ENCODE measurements around the gene CCDC183. TPM values are rescaled to one million over a fixed set of nuclear protein-coding genes. Genes with fewer than 3 reads are reported as not detected.
A peak's percentile ranks its signal among the peaks of the same experiment; 100 is the strongest.
"Not testable (repeated sequence)": the region's sequence is repeated elsewhere in the genome, so short reads cannot be mapped to it uniquely, and the experiment has no call there.

The CCDC183 gene
- total RNA-seq, 2 donors from 2014 or later: 2.4 to 20.0 TPM

- no peaks in the 10 kb centered on the region for H3K36me3 ChIP-seq
- TF ChIP-seq, protein P1, sequence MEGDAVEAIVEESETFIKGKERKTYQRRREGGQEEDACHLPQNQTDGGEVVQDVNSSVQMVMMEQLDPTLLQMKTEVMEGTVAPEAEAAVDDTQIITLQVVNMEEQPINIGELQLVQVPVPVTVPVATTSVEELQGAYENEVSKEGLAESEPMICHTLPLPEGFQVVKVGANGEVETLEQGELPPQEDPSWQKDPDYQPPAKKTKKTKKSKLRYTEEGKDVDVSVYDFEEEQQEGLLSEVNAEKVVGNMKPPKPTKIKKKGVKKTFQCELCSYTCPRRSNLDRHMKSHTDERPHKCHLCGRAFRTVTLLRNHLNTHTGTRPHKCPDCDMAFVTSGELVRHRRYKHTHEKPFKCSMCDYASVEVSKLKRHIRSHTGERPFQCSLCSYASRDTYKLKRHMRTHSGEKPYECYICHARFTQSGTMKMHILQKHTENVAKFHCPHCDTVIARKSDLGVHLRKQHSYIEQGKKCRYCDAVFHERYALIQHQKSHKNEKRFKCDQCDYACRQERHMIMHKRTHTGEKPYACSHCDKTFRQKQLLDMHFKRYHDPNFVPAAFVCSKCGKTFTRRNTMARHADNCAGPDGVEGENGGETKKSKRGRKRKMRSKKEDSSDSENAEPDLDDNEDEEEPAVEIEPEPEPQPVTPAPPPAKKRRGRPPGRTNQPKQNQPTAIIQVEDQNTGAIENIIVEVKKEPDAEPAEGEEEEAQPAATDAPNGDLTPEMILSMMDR (IDR thresholded peaks at IDR 0.05): peak; percentile 54
- intact Hi-C loops (cut with DNase I): no loop called here
- H3K4me1 ChIP-seq: no peaks in the 10 kb centered on the region
- H3K27me3 ChIP-seq: no peaks in the 10 kb centered on the region
- no peak overlapping the region for H3K4me3 ChIP-seq
- H3K9me3 ChIP-seq: no peaks in the 10 kb centered on the region
- H3K9ac ChIP-seq (ENCODE audit: low read depth in 2 of 2, low read length in 2 of 2): no peak overlapping the region
- peak; percentile 56 for DNase-seq
- H3K27ac ChIP-seq: no peak overlapping the region
These were observed 11.7 kb upstream of the CCDC183 start for GRCh38 chr9:136784249-136784996.

- Histone ChIP-seq H3K36me3 (no peaks in the 10 kb centered on the region), H3K4me3 (no peak overlapping the region), H3K9me3 (no peaks in the 10 kb centered on the region), H3K27me3 (no peaks in the 10 kb centered on the region), H3K27ac (no peak overlapping the region), H3K4me1 (peaks cover 2% of the 10 kb centered on the region), H3K9ac (ENCODE audit: low read depth in 2 of 2, low read length in 2 of 2) (no peak overlapping the region)
- intact Hi-C loops (cut with DNase I): loop anchor here (5.0 kb wide), 1 partner anchor 252 kb away; no protein-coding TSS in a partner anchor
- no peak for DNase-seq
- TF ChIP-seq, protein P1 (IDR thresholded peaks at IDR 0.05): no peak
These were observed 11.2 kb upstream of the CCDC183 start for GRCh38 chr9:136784997-136785361.

DNA sequence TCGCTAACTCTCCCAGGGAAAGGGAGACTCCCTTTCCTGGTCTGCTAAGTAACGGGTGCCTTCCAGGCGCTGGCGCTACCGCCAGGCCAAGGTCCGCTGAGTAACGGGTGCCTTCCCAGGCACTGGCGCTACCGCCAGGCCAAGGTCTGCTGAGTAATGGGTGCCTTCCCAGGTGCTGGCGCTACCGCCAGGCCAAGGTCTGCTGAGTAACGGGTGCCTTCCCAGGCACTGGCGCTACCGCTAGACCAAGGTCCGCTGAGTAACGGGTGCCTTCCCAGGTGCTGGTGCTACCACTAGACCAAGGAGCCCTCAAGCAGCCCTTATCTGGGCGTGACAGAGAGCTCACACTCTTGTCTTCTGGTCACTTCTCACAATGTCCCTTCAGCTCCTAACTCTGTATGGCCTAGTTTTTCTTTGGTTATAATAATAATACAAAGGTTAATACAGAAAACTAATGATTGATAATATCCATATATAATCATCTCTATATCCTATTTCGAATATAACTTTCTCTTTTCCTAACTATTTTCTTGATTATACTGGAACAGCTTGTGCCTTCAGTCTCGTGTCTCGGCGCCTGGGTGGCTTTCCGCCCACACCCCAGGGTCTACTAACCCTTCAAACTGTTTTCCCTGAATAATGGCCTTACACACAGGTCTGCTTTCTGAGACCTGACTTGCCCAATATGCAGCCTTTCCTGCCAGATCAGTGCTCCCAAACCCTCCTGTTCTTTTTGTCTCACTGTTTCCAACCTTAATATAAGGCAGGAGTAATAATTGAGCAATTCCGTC, 10.4 kb upstream of the CCDC183 start:
- not testable (repeated sequence) for DNase-seq; H3K27ac ChIP-seq; H3K36me3 ChIP-seq; H3K4me1 ChIP-seq; H3K27me3 ChIP-seq; H3K4me3 ChIP-seq; H3K9ac ChIP-seq (ENCODE audit: low read depth in 2 of 2, low read length in 2 of 2); H3K9me3 ChIP-seq
- intact Hi-C loops (cut with DNase I): loop anchor here (5.0 kb wide), 1 partner anchor 252 kb away; no protein-coding TSS in a partner anchor

DNA sequence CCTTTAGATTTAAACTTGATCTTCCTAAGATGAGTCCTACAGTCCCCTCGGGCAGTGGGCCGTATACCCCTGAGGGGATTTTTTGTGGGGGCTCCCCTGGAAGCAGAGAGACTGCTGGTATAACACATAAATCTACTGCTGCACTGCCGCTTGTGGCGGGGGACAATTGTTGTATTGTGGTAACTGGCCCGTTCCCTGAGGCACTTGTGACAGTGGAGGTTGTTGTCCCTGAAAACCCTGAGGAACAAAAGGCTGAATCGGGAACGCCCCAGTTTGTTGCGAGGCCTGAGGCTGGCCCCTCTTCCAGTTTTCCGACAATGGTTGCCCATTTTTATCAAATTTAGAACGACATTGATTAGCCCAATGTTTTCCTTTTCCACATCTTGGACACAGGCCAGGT, 9.7 kb upstream of the CCDC183 start:
- no peak overlapping the region for H3K27ac ChIP-seq
- no peaks in the 10 kb centered on the region for H3K36me3 ChIP-seq
- H3K4me1 ChIP-seq: peaks cover 8% of the 10 kb centered on the region
- no peak overlapping the region for H3K4me3 ChIP-seq
- DNase-seq: no peak
- no peaks in the 10 kb centered on the region for H3K9me3 ChIP-seq
- H3K27me3 ChIP-seq: no peaks in the 10 kb centered on the region
- no peak overlapping the region for H3K9ac ChIP-seq (ENCODE audit: low read depth in 2 of 2, low read length in 2 of 2)
- TF ChIP-seq, protein P1 (IDR thresholded peaks at IDR 0.05): no peak
- intact Hi-C loops (cut with DNase I): loop anchor here (5.0 kb wide), 1 partner anchor 251 kb away; no protein-coding TSS in a partner anchor

DNA sequence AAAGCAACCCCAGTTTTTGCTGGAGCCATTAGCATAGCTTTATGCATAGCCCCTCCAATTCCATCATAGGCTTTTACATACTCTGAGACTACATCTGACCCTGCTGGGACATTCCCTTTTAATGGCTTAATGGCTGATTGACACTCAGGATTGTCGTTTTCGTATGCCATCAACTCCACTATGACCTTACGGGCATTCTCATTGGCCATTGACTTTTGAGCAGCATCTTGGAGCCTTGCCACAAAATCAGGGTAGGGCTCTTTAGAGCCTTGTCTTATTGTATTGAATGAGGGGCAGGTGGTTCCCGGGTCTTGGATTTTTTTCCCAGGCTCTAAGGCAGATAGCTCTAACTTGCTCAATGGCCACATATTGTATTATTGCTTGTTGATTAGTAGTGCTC, 9.2 kb upstream of the CCDC183 start:
- H3K9ac ChIP-seq (ENCODE audit: low read depth in 2 of 2, low read length in 2 of 2); H3K36me3 ChIP-seq; H3K4me3 ChIP-seq; H3K9me3 ChIP-seq; H3K27ac ChIP-seq; DNase-seq; H3K27me3 ChIP-seq: not testable (repeated sequence)
- intact Hi-C loops (cut with DNase I): loop anchor here (5.0 kb wide), 1 partner anchor 250 kb away; no protein-coding TSS in a partner anchor
- H3K4me1 ChIP-seq: peaks cover 12% of the 10 kb centered on the region

GRCh38 chr9:136787690-136788400, 8.3 kb upstream of the CCDC183 start:
- DNase-seq: peak; percentile 88
- peaks cover 20% of the 10 kb centered on the region for H3K4me1 ChIP-seq
- H3K36me3 ChIP-seq: no peaks in the 10 kb centered on the region
- no peak overlapping the region for H3K4me3 ChIP-seq
- H3K9ac ChIP-seq (ENCODE audit: low read depth in 2 of 2, low read length in 2 of 2): peak overlapping the region in 1 of 2 donors; percentile 61
- no peaks in the 10 kb centered on the region for H3K27me3 ChIP-seq
- TF ChIP-seq, protein P1 (IDR thresholded peaks at IDR 0.05): peak; percentile 80
- no peaks in the 10 kb centered on the region for H3K9me3 ChIP-seq
- intact Hi-C loops (cut with DNase I): loop anchor here (5.0 kb wide), 1 partner anchor 249 kb away; no protein-coding TSS in a partner anchor
- H3K27ac ChIP-seq: peak overlapping the region; percentile 90

DNA sequence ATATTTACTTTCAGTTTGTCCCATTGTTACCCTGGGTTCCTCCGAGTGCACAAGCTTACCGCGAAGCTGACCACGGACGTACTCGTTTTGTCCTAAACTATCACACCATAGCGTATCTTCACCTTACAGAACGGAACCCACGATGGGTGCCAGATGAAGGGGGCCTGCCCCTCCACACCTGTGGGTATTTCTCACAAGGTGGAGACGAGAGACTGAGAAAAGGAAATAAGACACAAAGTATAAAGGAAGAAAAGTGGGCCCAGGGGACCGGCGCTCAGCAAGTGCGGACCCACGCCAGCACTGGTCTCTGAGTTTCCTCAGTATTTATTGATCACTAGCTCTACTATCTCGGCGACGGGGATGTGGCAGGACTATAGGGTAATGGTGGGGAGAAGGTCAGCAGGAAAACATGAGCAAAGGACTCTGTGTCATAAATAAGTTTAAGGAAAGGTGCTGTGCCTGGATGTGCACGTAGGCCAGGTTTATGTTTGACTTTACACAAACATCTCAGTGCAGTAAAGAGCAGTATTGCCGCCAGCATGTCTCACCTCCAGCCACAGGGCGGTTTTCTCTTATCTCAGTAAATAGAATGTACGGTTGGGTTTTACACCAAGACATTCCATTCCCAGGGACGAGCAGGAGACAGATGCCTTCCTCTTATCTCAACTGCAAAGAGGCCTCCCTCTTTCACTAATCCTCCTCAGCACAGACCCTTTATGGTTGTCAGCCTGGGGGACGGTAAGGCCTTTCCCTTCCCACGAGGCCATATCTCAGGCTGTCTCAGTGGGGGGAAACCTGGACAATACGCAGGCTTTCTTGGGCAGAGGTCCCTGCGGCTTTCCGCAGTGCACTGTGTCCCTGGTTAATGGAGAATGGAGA, 7.3 kb upstream of the CCDC183 start:
- not testable (repeated sequence) for H3K27me3 ChIP-seq, H3K36me3 ChIP-seq, H3K9me3 ChIP-seq, H3K4me3 ChIP-seq
- H3K4me1 ChIP-seq: peaks cover 20% of the 10 kb centered on the region
- intact Hi-C loops (cut with DNase I): loop anchor here (5.0 kb wide), 1 partner anchor 248 kb away; no protein-coding TSS in a partner anchor
- DNase-seq: peak; percentile 77
- H3K9ac ChIP-seq (ENCODE audit: low read depth in 2 of 2, low read length in 2 of 2): peak overlapping the region in 1 of 2 donors; percentile 71
- peak overlapping the region; percentile 90 for H3K27ac ChIP-seq

Data from colonic mucosa (tissue), 4 donors.